Inferior parietal cortex (tissue), 1 donor: ENCODE data around the gene MBOAT2.
"Not testable (repeated sequence)": the region's sequence is repeated elsewhere in the genome, so short reads cannot be mapped to it uniquely, and the experiment has no call there.

Experiments used
- DNase-seq: peaks from one replicate; pipeline ENCODE4 v3.0.0-alpha.2; 2016; ENCODE audit errors: extremely low spot score

The MBOAT2 gene

GRCh38 chr2:8957628-8958027, 45.9 kb downstream of the MBOAT2 start:
- no peak for DNase-seq

- no peak for DNase-seq
Measured at GRCh38 chr2:8956774-8957173, 46.7 kb downstream of the MBOAT2 start.

DNA sequence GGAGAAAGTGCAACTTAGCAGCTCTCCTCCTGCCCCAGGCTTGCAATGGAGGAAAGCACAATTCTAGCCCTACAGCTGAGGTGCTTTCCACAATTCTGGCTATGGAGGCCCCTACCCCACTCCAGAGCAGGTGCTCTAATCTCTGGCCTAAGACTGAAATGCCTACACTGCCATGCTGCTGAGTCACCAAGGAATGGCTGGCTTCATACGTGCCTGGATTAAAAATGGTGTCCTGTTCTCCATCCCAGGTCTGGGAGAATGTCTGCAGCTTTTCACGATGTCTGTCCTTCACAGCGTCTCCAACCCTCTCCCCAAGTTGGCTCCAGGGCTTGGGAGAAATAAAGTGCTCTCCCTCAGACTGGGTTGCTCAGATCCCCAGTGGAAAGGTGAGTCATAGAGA, 48.5 kb downstream of the MBOAT2 start:
- DNase-seq: no peak

DNA sequence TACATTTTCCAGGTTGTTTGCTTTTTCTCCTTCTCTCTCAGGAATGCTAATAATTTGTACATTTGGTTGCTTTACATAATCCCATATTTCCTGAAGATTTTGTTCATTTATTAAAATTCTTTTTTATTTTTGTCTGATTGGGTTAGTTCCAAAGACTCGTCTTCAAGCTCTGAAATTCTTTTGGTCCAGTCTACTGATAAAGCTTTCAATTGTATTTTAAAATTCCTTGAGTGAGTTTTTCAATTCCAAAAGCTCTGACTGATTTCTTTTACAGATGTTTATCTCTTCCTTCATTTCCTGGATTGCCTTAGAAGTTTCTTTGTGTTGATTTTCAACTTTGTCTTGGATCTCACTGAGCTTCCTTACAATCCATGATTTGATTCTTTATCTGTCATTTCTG, 50.0 kb downstream of the MBOAT2 start:
- no peak for DNase-seq

GRCh38 chr2:8939486-8940114, 63.9 kb downstream of the MBOAT2 start:
- no peak for DNase-seq

GRCh38 chr2:8938384-8938783, 65.1 kb downstream of the MBOAT2 start:
- no peak for DNase-seq

GRCh38 chr2:8935982-8936381, 67.5 kb downstream of the MBOAT2 start:
- DNase-seq: no peak

DNA sequence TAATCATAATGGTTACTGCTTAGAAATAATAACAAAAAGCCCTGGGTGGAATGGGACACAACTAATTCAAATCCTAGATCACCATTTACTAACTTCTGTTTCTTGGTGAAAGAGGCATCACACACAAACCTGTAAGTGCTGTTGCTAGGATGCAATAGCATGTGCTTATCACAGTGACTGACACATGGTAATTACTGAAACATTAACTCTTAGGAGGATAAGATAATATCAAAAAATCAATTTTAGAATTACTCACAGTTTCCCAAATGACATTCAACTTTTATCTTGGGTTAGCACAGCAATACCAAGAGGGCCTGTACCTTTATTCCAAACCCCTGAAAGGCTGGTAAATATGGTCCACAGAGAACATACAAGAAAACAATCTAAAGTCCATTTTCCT, 69.1 kb downstream of the MBOAT2 start:
- no peak for DNase-seq

DNA sequence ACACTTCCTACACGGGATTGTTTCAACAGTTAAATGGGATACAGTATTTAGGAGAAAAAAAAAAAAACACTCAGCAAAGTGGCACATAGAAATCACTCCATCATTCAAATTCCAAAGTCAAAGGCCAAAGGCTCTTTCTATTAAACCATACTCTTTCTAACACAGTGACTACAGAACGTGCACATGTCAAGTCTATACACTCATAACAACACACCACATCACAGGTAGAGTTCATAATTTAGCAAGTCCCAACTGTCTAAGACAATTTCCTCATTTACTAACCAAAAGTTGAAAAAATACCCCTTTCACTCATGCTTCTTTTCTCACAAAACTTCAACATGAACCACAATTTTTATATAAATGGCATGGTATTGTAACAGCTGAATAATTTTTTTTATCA, 70.8 kb downstream of the MBOAT2 start:
- no peak for DNase-seq

GRCh38 chr2:8930185-8930584, 73.3 kb downstream of the MBOAT2 start:
- not testable (repeated sequence) for DNase-seq

- no peak for DNase-seq
Measured at GRCh38 chr2:8929128-8929527, 74.4 kb downstream of the MBOAT2 start.

DNA sequence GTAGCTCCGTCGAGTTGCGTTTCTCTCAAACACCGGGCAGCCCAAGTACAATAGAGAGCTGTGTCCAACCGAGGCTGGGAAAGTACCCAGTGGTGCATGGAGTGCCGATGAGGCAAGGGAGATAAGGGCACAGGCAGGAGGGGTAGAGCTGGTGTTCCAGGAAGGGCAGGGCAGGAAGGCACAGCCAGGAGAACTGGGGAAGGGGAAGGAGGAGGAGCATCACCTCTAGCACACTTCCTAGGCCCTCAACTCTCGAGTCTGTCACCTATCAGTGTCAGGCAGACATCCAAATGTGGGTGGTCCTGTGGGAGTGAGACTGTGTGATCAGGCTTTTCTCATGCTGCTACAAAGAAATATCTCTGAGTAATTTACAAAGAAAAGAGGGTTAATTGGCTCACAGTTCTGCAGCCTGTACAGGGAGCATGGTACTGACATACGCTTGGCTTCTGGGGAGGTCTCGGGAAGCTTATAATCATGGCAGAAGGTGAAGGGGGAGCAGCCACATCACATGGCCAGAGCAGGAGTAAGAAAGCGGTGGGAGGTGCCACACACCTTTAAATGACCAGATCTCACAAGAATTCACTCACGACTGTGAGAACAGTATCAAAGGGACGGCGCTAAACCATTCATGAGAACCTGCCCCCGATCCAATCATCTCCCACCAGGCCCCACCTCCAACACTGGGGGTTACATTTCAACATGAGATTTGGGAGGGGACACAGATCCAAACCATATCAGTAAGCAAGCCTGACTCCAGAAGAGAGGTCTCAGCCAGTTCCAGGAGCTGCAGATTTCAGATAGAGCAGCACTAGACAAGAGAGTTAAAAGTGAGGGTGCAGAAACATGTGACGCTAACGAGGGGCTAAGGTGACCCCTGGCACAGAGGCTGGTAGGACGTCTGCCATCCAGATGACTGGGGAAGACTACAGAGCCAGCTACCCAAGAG, 75.7 kb downstream of the MBOAT2 start:
- DNase-seq: peak; percentile 50

DNA sequence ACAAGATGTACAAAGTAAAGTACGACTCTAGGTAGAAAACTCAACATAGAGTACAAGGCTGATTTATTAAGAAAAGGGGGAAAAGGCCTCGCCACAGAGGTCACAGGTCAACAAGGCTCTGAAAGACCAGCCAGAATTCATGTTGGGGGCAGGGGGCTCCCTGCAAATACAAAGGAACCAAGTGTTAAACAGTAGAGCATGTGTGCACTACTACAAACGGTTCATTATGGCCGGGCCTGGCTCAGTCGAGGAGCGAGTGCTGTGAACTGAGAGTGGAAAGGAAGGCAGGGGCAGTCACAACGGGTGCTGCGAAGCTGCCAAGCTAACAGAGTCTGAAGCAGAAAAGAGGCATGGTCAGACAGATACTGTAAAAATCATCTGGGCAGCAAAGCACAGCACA, 77.1 kb downstream of the MBOAT2 start:
- DNase-seq: peak; percentile 79

DNA sequence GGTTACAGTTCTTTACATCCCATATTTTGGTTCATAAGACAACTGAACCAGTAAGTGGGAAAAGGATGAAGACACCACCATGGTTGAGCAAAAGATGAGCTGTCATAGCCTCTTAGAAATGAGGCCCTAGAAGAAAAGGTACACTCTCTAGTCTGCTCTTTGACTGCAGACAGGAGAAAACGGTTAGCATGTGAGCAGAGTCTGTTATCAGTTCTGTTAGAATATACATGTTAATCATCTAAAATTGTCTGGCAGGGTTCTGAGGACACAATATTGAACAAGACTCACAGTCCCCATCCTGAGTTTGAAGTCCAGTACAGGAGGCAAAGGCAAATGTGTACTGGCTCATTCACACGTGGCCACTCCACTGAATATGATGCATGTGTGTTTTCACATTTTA, 78.1 kb downstream of the MBOAT2 start:
- DNase-seq: no peak

GRCh38 chr2:8923183-8923582, 80.3 kb downstream of the MBOAT2 start:
- DNase-seq: no peak

- DNase-seq: no peak
Measured at GRCh38 chr2:8922431-8922830, 81.1 kb downstream of the MBOAT2 start.

GRCh38 chr2:8918412-8918811, 85.1 kb downstream of the MBOAT2 start:
- DNase-seq: no peak

DNA sequence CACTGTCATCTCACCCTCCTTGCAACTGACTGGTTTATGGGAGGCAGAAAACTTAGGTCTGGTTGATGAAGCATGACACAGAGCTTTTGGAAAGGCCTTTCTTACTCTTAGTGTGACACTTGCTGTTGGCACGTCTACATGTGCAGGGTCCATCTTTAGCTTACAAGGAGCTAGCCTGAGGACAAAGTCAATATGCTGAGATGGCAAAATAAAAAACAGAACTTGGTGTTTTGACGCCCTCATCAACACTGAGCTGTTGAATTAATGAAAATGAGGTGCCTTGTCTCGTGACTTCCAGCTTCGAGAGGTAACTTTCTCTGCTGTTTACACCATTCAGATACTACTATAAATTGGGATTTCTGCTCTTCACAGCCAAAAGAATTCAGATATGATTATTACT, 87.5 kb downstream of the MBOAT2 start:
- DNase-seq: no peak

DNA sequence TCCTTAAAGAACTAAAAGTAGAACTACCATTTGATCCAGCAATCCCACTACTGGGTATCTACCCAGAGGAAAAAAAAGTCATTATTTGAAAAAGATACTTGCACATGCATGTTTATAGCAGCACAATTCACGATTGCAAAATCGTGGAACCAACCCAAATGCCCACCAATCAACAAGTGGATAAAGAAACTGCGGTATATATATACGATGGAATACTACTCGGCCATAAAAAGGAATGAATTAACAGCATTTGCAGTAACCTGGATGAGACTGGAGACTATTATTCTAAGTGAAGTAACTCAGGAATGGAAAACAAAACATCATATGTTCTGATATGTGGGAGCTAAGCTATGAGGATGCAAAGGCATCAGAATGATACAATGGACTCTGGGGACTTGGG, 89.7 kb downstream of the MBOAT2 start:
- not testable (repeated sequence) for DNase-seq

GRCh38 chr2:8907764-8908288, 95.7 kb downstream of the MBOAT2 start:
- DNase-seq: no peak

DNA sequence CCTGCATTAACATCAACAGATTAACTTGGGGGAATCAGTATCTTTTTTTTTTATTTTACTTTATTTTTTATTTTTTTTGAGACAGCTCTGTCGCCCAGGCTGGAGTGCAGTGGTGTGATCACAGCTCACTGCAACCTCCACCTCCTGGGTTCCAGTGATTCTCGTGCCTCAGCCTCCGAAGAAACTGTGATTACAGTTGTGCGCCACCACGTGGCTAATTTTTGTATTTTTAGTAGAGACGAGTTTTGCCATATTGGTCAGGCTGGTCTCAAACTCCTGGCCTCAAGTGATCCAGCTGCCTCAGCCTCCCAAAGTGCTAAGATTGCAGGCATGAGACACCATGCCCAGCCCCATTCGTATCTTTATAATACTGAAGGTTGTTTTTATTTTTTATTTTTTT, 99.6 kb downstream of the MBOAT2 start:
- DNase-seq: not testable (repeated sequence)

DNA sequence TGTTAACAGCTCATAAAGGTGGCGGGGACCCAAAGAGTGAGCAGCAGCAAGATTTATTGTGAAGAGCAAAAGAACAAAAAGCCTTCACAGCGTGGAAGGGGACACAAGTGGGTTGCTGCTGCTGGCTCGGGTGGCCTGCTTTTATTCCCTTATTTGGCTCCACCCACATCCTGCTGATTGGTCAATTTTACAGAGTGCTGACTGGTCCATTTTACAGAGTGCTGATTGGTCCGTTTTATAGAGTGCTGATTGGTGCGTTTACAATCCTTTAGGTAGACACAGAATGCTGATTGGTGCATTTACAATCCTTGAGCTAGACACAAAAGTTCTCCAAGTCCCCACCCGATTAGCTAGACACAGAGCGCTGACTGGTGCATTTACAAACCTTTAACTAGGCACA, 100.7 kb downstream of the MBOAT2 start:
- DNase-seq: not testable (repeated sequence)

DNA sequence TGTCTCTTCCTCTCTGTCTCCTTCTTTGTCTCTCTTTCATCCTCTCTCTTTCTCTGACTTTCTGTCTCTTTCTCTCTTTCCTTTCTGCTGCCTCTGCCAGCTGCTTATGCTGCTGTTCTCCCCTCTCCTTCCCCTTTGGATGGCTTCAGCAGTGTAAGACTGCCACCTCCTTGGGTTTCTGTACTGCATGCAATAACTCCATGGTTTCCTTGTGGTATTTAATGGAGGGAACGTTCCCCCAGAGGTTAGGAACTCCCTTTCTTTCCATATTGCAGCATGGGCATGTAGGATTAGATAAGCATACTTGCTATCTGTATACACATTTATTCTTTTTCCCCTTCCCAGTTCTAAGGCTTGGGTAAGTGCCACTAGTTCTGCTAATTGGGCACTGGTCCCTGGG, 106.3 kb downstream of the MBOAT2 start:
- DNase-seq: not testable (repeated sequence)
